Measurements from ENCODE around the gene LRRC3C.

- no peak for TF ChIP-seq MAX (IDR thresholded peaks at IDR 0.05)
- no peak for TF ChIP-seq YY1 (IDR thresholded peaks at IDR 0.05; ENCODE audit: low read depth)
- no peak for TF ChIP-seq EP300 (IDR thresholded peaks at IDR 0.05; ENCODE audit: borderline replicate concordance)
- no peak for TF ChIP-seq RAD21 (IDR thresholded peaks at IDR 0.05; ENCODE audit: low read depth)
- TF ChIP-seq USF1 (IDR thresholded peaks at IDR 0.05), result no peak
- TF ChIP-seq CREB1 (IDR thresholded peaks at IDR 0.05; ENCODE audit: low read depth), result no peak
- TF ChIP-seq TAF1 (IDR thresholded peaks at IDR 0.05; ENCODE audit: low read depth), result no peak
- no peak for TF ChIP-seq CEBPB (IDR thresholded peaks at IDR 0.05)
- no peak for TF ChIP-seq ZBTB7A (IDR thresholded peaks at IDR 0.05; ENCODE audit: low read depth)
- no peak for TF ChIP-seq NFIC (IDR thresholded peaks at IDR 0.05)
These were observed 40.5 kb upstream of the LRRC3C start for GRCh38 chr17:39887078-39887477.
